ENCODE results near the gene INPP5D.

- TF ChIP-seq TAF1 (conservative IDR thresholded peaks at IDR 0.05) (no peak), CTCF (IDR thresholded peaks at IDR 0.05; ENCODE audit: low read depth, low read length, missing input control) (no peak), MAX (IDR thresholded peaks at IDR 0.05) (no peak), REST (IDR thresholded peaks at IDR 0.05) (no peak), SP1 (IDR thresholded peaks at IDR 0.05) (no peak), RAD21 (IDR thresholded peaks at IDR 0.05) (no peak), EGR1 (IDR thresholded peaks at IDR 0.05; ENCODE audit: low read depth in 2 of 2) (no peak), GABPA (IDR thresholded peaks at IDR 0.05 in 1 of 2, conservative IDR thresholded peaks at IDR 0.05 in 1 of 2) (no peak), JUND (IDR thresholded peaks at IDR 0.05) (no peak), ATF3 (IDR thresholded peaks at IDR 0.05) (no peak), YY1 (IDR thresholded peaks at IDR 0.05) (no peak)
Measured at GRCh38 chr2:233047206-233047605, 12.9 kb upstream of the INPP5D start.

Measured in liver (tissue), 3 donors.